Heart right ventricle (tissue), 16 donors: ENCODE measurements around the gene GPR183. TPM values are rescaled to one million over a fixed set of nuclear protein-coding genes. Genes with fewer than 3 reads are reported as not detected.

ENCODE experiments used
- ATAC-seq, 8 donors: fragments of 200-7000 bp; cut with Tn5 transposase; one replicate each; pipeline ENCODE4 v1.9.1; 2020; ENCODE audit warnings: mild to moderate bottlenecking in 8 of 8, moderate library complexity in 8 of 8, moderate number of reproducible peaks in 1 of 8
- DNase-seq, 2 donors: peaks; one replicate each; pipeline ENCODE4 v3.0.0-alpha.2; 2020
- H3K27ac ChIP-seq, 10 donors: fragments of 200-600 bp; sonication (generic) in 2 of 10; one replicate each; pipeline versions ENCODE4 v1.5.0 to v1.8.0; 2020 to 2022; ENCODE audit warnings: mild to moderate bottlenecking in 3 of 10
- H3K27me3 ChIP-seq, 7 donors: fragments of 200-600 bp; one replicate each; pipeline ENCODE4 v1.8.0; 2021 to 2022; ENCODE audit warnings: mild to moderate bottlenecking in 2 of 7
- H3K36me3 ChIP-seq, 9 donors: fragments of 200-600 bp; sonication (generic) in 1 of 9; one replicate each; pipeline versions ENCODE4 v1.5.0 to v1.8.0; 2020 to 2022; ENCODE audit warnings: mild to moderate bottlenecking in 2 of 9
- H3K4me1 ChIP-seq, 9 donors: fragments of 200-600 bp; sonication (generic) in 1 of 9; one replicate each; pipeline versions ENCODE4 v1.5.0 to v1.8.0; 2020 to 2022; ENCODE audit warnings: mild to moderate bottlenecking in 4 of 9
- H3K4me3 ChIP-seq, 10 donors: fragments of 200-600 bp; sonication (generic) in 2 of 10; one replicate each; pipeline versions ENCODE4 v1.5.0 to v1.8.0; 2020 to 2022; ENCODE audit warnings: mild to moderate bottlenecking in 7 of 10, moderate library complexity in 2 of 10
- H3K9me3 ChIP-seq, 11 donors: fragments of 200-600 bp in 10 of 11; sonication (generic) in 2 of 11; one replicate each; pipeline versions ENCODE4 v1.5.0 to v1.8.0; 2013 to 2022; ENCODE audit warnings: mild to moderate bottlenecking in 2 of 11, control low read depth in 1 of 11, moderate library complexity in 1 of 11
- WGBS, 2 donors: extraction: QIAGEN DNeasy Blood & Tissue Kit; methylation state at CpG; one replicate each; pipeline ENCODE4 v1.1.7; 2013; ENCODE audit warnings: inconsistent platforms in 1 of 2; 5-methylcytosine and 5-hydroxymethylcytosine counted together
- intact Hi-C, 10 donors: fragments of 100-400 bp; cut with DNase I; formaldehyde crosslinking; loops; one replicate each; pipeline versions ENCODE4 v1.11.1 to v1.14.2; 2022
- polyA plus RNA-seq, 2 donors: library from polyadenylated mRNA; stranded (reverse); fragments of 200-250 nt; gene quantifications; one replicate each; pipeline ENCODE4 v1.2.3, GENCODE V29; 2013
- total RNA-seq, 10 donors: library from RNA; stranded (reverse); fragmentation: NEBNext Ultra II Directional in 3 of 10; extraction: Animal tissue kit (Norgen Biotek cat#: 25700) in 3 of 10; gene quantifications; one replicate each; pipeline versions ENCODE4 v1.2.1 to v1.2.4, GENCODE V29; 2021 to 2023
- TF ChIP-seq, protein P1 (sequence below), 9 donors: fragments of 200-600 bp; sonication (generic) in 2 of 9; IDR thresholded peaks; one replicate each; pipeline versions ENCODE4 v1.5.0 to v1.8.0; 2021 to 2022; ENCODE audit warnings: antibody characterized with exemption in 9 of 9, mild to moderate bottlenecking in 5 of 9, moderate library complexity in 1 of 9
- donor health status: Arrhythmogenic right ventricular cardiomyopathy.
- donor health status: ischemic (EF 13 %, LVEDD 7.1; RV severe dilation, severe dysfunction).
- donor health status: healthy with polysubstance abuse.
- donor health status: DM: no; HTN: yes; CAD: no.
- donor health status: DM: no; HTN: no; CAD: no.
- donor health status: ischemic (EF 25% LVEDD 6.9; RV normal size, moderate dysfunction).
- donor health status: ischemic (EF 25% LVEDD 5.7; RV mildly dilated, moderate dysfunction).
- donor health status: healthy.
- donor health status: DM: yes; HTN: yes; CAD: no.
- donor health status: Ischemic cardiomyopathy.
- donor health status: ischemic (EF 35%, LVEDD 5.7; RV mildly dilated, moderate dysfunction).
- donor health status: nonischemic (EF 11% LVEDD 7.7; RV severe dilation, severe dysfunction).
- donor health status: DM: yes; HTN: yes; CAD: no.
- donor health status: PGD.
- donor health status: ischemic (EF 29% LVEDD 5.4; RV normal size, mild dysfunction).
- donor health status: nonischemic (EF 23%, LVEDD 6.1; RV moderate dilation, normal function).

Gene GPR183
- total and polyA plus RNA-seq, 12 donors = 0.49 to 8.6 (median 2.0) TPM

DNA sequence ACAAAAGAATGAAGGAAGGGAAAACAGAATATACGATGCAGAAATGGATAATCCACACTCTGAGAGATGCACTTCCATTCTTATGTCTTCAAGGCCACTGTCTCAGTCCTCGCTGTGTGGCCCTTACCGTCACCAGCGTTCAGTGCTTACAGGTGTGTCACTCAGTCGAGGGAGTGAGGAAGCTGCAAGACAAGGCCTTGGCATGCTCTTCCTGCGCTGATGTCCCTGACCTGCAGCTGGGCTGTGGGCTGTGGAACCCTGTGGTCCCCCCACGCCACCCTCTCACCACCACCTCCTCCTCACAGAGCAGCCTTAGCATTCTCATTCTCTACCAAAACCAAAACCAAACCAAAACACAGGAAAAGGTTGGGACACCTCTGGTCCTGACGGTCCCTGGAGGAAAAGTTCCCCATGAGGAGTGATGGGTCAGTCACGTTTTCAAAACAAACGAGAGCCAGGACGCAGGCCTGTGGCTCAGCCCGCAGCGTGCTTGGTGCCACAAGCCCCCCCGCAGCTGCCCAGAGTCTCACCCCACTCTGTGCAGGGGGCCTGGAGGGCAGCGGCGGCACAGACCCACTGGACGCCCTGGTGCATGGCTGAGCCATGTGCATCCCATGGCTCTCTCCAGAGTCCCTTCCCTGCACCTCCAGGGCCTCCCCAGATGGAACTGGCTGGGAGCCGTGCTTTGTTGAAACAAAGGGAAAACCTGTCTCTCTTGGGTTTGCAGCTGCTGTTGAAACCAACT, 48.2 kb upstream of the GPR183 start:
- H3K4me1 ChIP-seq = peaks cover 0 to 53% (median 12%) of the 10 kb centered on the region in 9 donors
- no peaks in the 10 kb centered on the region for H3K27me3 ChIP-seq
- H3K36me3 ChIP-seq = peaks cover 0 to 84% (median 4%) of the 10 kb centered on the region in 9 donors
- DNase-seq (no peak), ATAC-seq (peak in 1 of 8 donors; percentile 15)
- 91 to 95% methylated on average over 18 of the region's 18 CpGs for WGBS, 2 donors
- H3K27ac ChIP-seq = peak overlapping the region in 7 of 10 donors; percentile 31 to 89 (median 60)
- H3K9me3 ChIP-seq = no peaks in the 10 kb centered on the region
- intact Hi-C loops = no loop called here
- no peak overlapping the region for H3K4me3 ChIP-seq
- TF ChIP-seq, protein P1, sequence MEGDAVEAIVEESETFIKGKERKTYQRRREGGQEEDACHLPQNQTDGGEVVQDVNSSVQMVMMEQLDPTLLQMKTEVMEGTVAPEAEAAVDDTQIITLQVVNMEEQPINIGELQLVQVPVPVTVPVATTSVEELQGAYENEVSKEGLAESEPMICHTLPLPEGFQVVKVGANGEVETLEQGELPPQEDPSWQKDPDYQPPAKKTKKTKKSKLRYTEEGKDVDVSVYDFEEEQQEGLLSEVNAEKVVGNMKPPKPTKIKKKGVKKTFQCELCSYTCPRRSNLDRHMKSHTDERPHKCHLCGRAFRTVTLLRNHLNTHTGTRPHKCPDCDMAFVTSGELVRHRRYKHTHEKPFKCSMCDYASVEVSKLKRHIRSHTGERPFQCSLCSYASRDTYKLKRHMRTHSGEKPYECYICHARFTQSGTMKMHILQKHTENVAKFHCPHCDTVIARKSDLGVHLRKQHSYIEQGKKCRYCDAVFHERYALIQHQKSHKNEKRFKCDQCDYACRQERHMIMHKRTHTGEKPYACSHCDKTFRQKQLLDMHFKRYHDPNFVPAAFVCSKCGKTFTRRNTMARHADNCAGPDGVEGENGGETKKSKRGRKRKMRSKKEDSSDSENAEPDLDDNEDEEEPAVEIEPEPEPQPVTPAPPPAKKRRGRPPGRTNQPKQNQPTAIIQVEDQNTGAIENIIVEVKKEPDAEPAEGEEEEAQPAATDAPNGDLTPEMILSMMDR (IDR thresholded peaks at IDR 0.05) = no peak

DNA sequence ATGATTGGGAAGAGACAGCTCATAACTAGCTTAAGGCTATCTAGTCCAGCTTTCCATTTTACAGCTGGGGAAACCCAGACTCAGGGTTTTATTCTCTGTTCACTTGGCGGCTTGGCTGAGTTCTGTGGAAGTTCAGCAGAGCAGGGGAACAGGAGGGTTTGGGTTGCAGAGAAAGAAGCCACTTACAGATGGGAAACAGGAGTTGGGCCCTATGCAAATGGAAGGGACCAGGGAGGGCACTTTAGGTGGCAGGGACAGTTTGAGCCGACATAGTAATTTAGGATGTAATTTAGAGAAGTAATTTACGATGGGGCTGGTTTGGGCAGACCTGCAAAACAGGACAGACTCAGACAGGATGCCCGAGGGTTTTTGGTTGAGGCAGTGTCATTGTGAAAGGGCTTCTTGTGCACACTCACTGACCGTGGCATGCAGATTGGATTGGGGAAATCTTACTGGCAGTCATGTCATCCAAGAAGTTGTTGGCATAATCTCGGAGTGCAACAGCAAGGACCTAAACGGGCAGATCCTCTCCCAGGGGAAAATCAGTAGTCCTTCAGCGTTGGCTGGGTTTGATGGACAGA, 47.3 kb upstream of the GPR183 start:
- DNase-seq = no peak
- peaks cover 0 to 51% (median 12%) of the 10 kb centered on the region in 9 donors for H3K4me1 ChIP-seq
- no peaks in the 10 kb centered on the region for H3K27me3 ChIP-seq
- TF ChIP-seq, protein P1 (IDR thresholded peaks at IDR 0.05) = no peak
- peaks cover 0 to 83% (median 4%) of the 10 kb centered on the region in 9 donors for H3K36me3 ChIP-seq
- WGBS, 2 donors = 78 to 82% methylated on average over 8 of the region's 8 CpGs
- intact Hi-C loops = no loop called here
- no peaks in the 10 kb centered on the region for H3K9me3 ChIP-seq
- peak overlapping the region in 1 of 10 donors; percentile 89 for H3K27ac ChIP-seq
- ATAC-seq = no peak
- H3K4me3 ChIP-seq = no peak overlapping the region

DNA sequence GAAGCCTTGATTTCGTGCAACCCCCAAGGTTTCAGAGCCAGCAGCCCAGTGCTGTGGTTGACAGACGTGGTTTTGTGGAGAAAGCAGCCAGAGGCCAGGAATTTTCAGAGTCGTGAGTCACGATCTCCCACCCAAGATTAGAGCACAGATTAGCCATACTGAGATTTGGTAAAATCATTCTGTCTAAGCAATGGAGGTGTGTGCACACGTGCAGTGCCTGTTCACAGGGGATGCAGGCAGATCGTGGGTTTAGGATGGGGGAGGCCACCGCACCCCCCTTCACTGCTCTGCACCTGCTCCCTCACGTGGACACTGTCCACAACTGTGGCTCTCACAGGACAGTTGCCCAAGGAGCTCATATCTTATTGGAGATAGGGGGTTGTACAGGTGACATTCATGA, 46.6 kb upstream of the GPR183 start:
- intact Hi-C loops = no loop called here
- Histone ChIP-seq H3K27me3 (no peaks in the 10 kb centered on the region), H3K9me3 (no peaks in the 10 kb centered on the region), H3K36me3 (peaks cover 0 to 83% (median 4%) of the 10 kb centered on the region in 9 donors), H3K27ac (peak overlapping the region in 1 of 10 donors; percentile 89), H3K4me3 (no peak overlapping the region), H3K4me1 (peaks cover 0 to 51% (median 12%) of the 10 kb centered on the region in 9 donors)
- WGBS, 2 donors = 90 to 95% methylated on average over 8 of the region's 8 CpGs
- peak in 1 of 8 donors; percentile 36 for ATAC-seq
- TF ChIP-seq, protein P1 (IDR thresholded peaks at IDR 0.05) = no peak
- DNase-seq = no peak

DNA sequence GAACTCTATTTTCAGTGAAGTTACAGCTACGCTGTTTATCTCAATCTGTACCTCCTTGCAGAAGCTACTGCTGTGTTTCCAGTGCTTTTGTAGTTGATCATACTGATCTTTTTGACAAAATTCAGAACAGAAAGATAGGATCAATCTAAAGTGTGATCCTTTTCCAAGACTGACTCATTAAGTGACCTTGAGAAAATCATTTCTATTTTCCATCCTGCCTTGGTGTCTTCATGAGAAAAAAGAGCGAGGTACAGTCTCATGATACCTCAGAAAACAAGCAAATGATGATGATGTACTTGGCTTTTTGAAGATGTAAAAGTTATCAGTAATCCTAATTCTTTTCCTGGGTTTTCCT, 46.0 kb upstream of the GPR183 start:
- Histone ChIP-seq H3K4me3 (no peak overlapping the region), H3K4me1 (peaks cover 0 to 50% (median 12%) of the 10 kb centered on the region in 9 donors), H3K27ac (peak overlapping the region in 1 of 10 donors; percentile 7), H3K27me3 (no peaks in the 10 kb centered on the region), H3K9me3 (no peaks in the 10 kb centered on the region), H3K36me3 (peaks cover 0 to 83% (median 8%) of the 10 kb centered on the region in 9 donors)
- WGBS, 2 donors = 69 to 97% methylated on average over 2 of the region's 2 CpGs
- intact Hi-C loops = no loop called here
- ATAC-seq (no peak), DNase-seq (no peak)
- TF ChIP-seq, protein P1 (IDR thresholded peaks at IDR 0.05) = no peak
